Testis (tissue), 2 donors: Measurements from ENCODE around the gene NRP2.

Experiments
- CTCF ChIP-seq, 3 experiments: fragments of 450-650 bp in 2 of 3; fragments of 200-600 bp in 1 of 3; sonication (generic) in 1 of 3; IDR thresholded peaks; one replicate each; pipeline ENCODE4 v1.5.1; 2016 to 2019; ENCODE audit warnings: antibody characterized with exemption in 3 of 3, mild to moderate bottlenecking in 2 of 3, moderate library complexity in 1 of 3
- POLR2A ChIP-seq: fragments of 450-650 bp; IDR thresholded peaks from one replicate; pipeline ENCODE4 v1.6.1; 2017; ENCODE audit warnings: antibody characterized with exemption, mild to moderate bottlenecking, moderate library complexity

GRCh38 chr2:205776720-205777119 is 94.4 kb downstream of the NRP2 start:
- TF ChIP-seq CTCF (IDR thresholded peaks at IDR 0.05) (no peak), POLR2A (no peak)
